Trophoblast cell (in vitro differentiated cells and primary cell): ENCODE data around the gene NCOA4.
"Not testable (repeated sequence)": the region's sequence is repeated elsewhere in the genome, so short reads cannot be mapped to it uniquely, and the experiment has no call there.

Experiments used
- DNase-seq, 2 donors: peaks; one replicate each; pipeline ENCODE4 v3.0.0-alpha.2; 2016
- H2AFZ ChIP-seq: 2 replicates; pipeline ENCODE4 v1.6.1; 2013; ENCODE audit warnings: low read length, moderate library complexity, mild to moderate bottlenecking; ENCODE audit not compliant: insufficient read depth, poor library complexity
- H2AK5ac ChIP-seq: 2 replicates; pipeline ENCODE4 v1.6.1; 2013; ENCODE audit warnings: mild to moderate bottlenecking, low read length
- H2BK120ac ChIP-seq: 2 replicates; pipeline ENCODE4 v1.6.1; 2013; ENCODE audit warnings: low read length, mild to moderate bottlenecking, moderate library complexity; ENCODE audit not compliant: insufficient read depth, poor library complexity
- H2BK12ac ChIP-seq: 2 replicates; pipeline ENCODE4 v1.6.1; 2013; ENCODE audit warnings: mild to moderate bottlenecking, low read length, moderate library complexity
- H2BK5ac ChIP-seq: 2 replicates; pipeline ENCODE4 v1.6.1; 2013; ENCODE audit warnings: low read length, low read depth, moderate library complexity, mild to moderate bottlenecking; ENCODE audit not compliant: poor library complexity
- H3K14ac ChIP-seq: 2 replicates; pipeline ENCODE4 v1.6.1; 2013; ENCODE audit warnings: mild to moderate bottlenecking, low read length
- H3K18ac ChIP-seq: 2 replicates; pipeline ENCODE4 v1.6.1; 2013; ENCODE audit warnings: mild to moderate bottlenecking, low read length
- H3K23ac ChIP-seq: 2 replicates; pipeline ENCODE4 v1.6.1; 2013; ENCODE audit warnings: low read length
- H3K27ac ChIP-seq: 2 replicates; pipeline ENCODE4 v1.5.1; 2013; ENCODE audit warnings: low read depth, mild to moderate bottlenecking, inconsistent platforms, low read length, moderate library complexity
- H3K27me3 ChIP-seq: 2 replicates; pipeline ENCODE4 v1.6.1; 2013; ENCODE audit warnings: inconsistent platforms, mild to moderate bottlenecking, low read length, moderate library complexity; ENCODE audit not compliant: insufficient read depth
- H3K36me3 ChIP-seq, 2 experiments: 1 replicate in 1 of 2; 2 replicates in 1 of 2; pipeline ENCODE4 v1.6.1; 2013; ENCODE audit warnings: low read length in 2 of 2, mild to moderate bottlenecking in 2 of 2, moderate library complexity in 1 of 2; ENCODE audit not compliant: insufficient read depth in 2 of 2, control insufficient read depth in 1 of 2
- H3K4ac ChIP-seq: 2 replicates; pipeline ENCODE4 v1.6.1; 2013; ENCODE audit warnings: low read depth, mild to moderate bottlenecking, low read length, moderate library complexity
- H3K4me1 ChIP-seq, 2 experiments: 1 replicate in 1 of 2; 2 replicates in 1 of 2; pipeline ENCODE4 v1.6.1; 2013; ENCODE audit warnings: low read length in 2 of 2, mild to moderate bottlenecking in 2 of 2, moderate library complexity in 1 of 2; ENCODE audit not compliant: insufficient read depth in 2 of 2, control insufficient read depth in 1 of 2
- H3K4me2 ChIP-seq: 2 replicates; pipeline ENCODE4 v1.6.1; 2013; ENCODE audit warnings: inconsistent platforms, mild to moderate bottlenecking, low read length, moderate library complexity
- H3K4me3 ChIP-seq: 2 replicates; pipeline ENCODE4 v1.5.1; 2013; ENCODE audit warnings: mild to moderate bottlenecking, low read depth, low read length, inconsistent platforms
- H3K79me1 ChIP-seq: one replicate; pipeline ENCODE4 v1.6.1; 2013; ENCODE audit warnings: low read length
- H3K79me2 ChIP-seq: 2 replicates; pipeline ENCODE4 v1.6.1; 2013; ENCODE audit warnings: low read length, mild to moderate bottlenecking; ENCODE audit not compliant: control insufficient read depth, insufficient read depth, poor library complexity
- H3K9ac ChIP-seq: 2 replicates; pipeline ENCODE4 v1.6.1; 2013; ENCODE audit warnings: mild to moderate bottlenecking, low read length
- H3K9me3 ChIP-seq: 2 replicates; pipeline ENCODE4 v1.6.1; 2013; ENCODE audit warnings: low read depth, mild to moderate bottlenecking, control low read depth, inconsistent platforms, low read length; ENCODE audit not compliant: insufficient read depth
- H4K12ac ChIP-seq: 2 replicates; pipeline ENCODE4 v1.6.1; 2013; ENCODE audit warnings: low read depth, mild to moderate bottlenecking, low read length, moderate library complexity
- H4K8ac ChIP-seq: 2 replicates; pipeline ENCODE4 v1.6.1; 2013; ENCODE audit warnings: low read depth, mild to moderate bottlenecking, low read length, moderate library complexity
- H4K91ac ChIP-seq: one replicate; pipeline ENCODE4 v1.6.1; 2013; ENCODE audit warnings: low read depth, mild to moderate bottlenecking, low read length, moderate library complexity
- WGBS: extraction: QIAGEN DNeasy Blood & Tissue Kit; methylation state at CpG from one replicate; pipeline ENCODE4 v1.1.7; 2013; ENCODE audit warnings: missing lambda C conversion rate; ENCODE audit not compliant: insufficient read length, insufficient coverage; ENCODE audit errors: extremely low coverage; 5-methylcytosine and 5-hydroxymethylcytosine counted together

The NCOA4 gene

GRCh38 chr10:46000538-46000937 is 29.9 kb downstream of the NCOA4 start:
- H3K36me3 ChIP-seq, result peaks cover 22 to 30% of the 10 kb centered on the region in 2 experiments
- no peak for DNase-seq
- H3K27ac ChIP-seq, result no peak overlapping the region
- H2BK5ac ChIP-seq, result no peak overlapping the region
- H3K4me2 ChIP-seq, result no peak overlapping the region
- no peaks in the 10 kb centered on the region for H3K4me1 ChIP-seq
- no peak overlapping the region for H2BK120ac ChIP-seq
- H3K27me3 ChIP-seq, result no peaks in the 10 kb centered on the region
- H2AK5ac ChIP-seq, result no peak overlapping the region
- no peak overlapping the region for H4K8ac ChIP-seq
- no peaks in the 10 kb centered on the region for H3K9me3 ChIP-seq
- H3K18ac ChIP-seq, result no peak overlapping the region
- no peak overlapping the region for H3K4me3 ChIP-seq
- WGBS, result no CpG with 5 or more reads among the region's 1 CpG
- no peaks in the 10 kb centered on the region for H3K79me1 ChIP-seq
- no peak overlapping the region for H3K9ac ChIP-seq
- H4K91ac ChIP-seq, result no peak overlapping the region
- H2BK12ac ChIP-seq, result no peak overlapping the region
- H2AFZ ChIP-seq, result no peak overlapping the region
- no peak overlapping the region for H3K4ac ChIP-seq
- H4K12ac ChIP-seq, result no peak overlapping the region
- no peaks in the 10 kb centered on the region for H3K79me2 ChIP-seq
- H3K23ac ChIP-seq, result no peak overlapping the region
- no peak overlapping the region for H3K14ac ChIP-seq

GRCh38 chr10:45999955-46000354 is 30.5 kb downstream of the NCOA4 start:
- not testable (repeated sequence) for H4K12ac ChIP-seq, H3K14ac ChIP-seq, H3K18ac ChIP-seq, H4K8ac ChIP-seq, H3K4ac ChIP-seq, H3K4me1 ChIP-seq, H2AK5ac ChIP-seq, H2AFZ ChIP-seq, H3K9ac ChIP-seq, H3K23ac ChIP-seq, H4K91ac ChIP-seq, H3K4me2 ChIP-seq, H2BK120ac ChIP-seq, H2BK5ac ChIP-seq, DNase-seq, H3K79me2 ChIP-seq, H3K9me3 ChIP-seq, H3K27ac ChIP-seq, H2BK12ac ChIP-seq, H3K79me1 ChIP-seq, H3K4me3 ChIP-seq, H3K27me3 ChIP-seq
- WGBS, result no CpG with 5 or more reads among the region's 5 CpGs
- H3K36me3 ChIP-seq, result peaks cover 22 to 28% of the 10 kb centered on the region in 2 experiments

GRCh38 chr10:45997994-45998763 is 32.2 kb downstream of the NCOA4 start:
- Histone ChIP-seq H3K36me3 (peaks cover 16 to 20% of the 10 kb centered on the region in 2 experiments), H3K4me2 (no peak overlapping the region), H4K8ac (no peak overlapping the region), H2AK5ac (no peak overlapping the region), H3K18ac (no peak overlapping the region), H3K4ac (no peak overlapping the region), H3K14ac (no peak overlapping the region), H3K9ac (no peak overlapping the region), H3K79me2 (no peaks in the 10 kb centered on the region), H2BK5ac (no peak overlapping the region), H3K9me3 (no peaks in the 10 kb centered on the region), H2BK12ac (no peak overlapping the region), H3K4me1 (no peaks in the 10 kb centered on the region), H3K4me3 (no peak overlapping the region), H3K27ac (no peak overlapping the region), H2BK120ac (no peak overlapping the region), H3K79me1 (no peaks in the 10 kb centered on the region), H2AFZ (no peak overlapping the region), H4K12ac (no peak overlapping the region), H3K27me3 (no peaks in the 10 kb centered on the region), H4K91ac (no peak overlapping the region), H3K23ac (no peak overlapping the region)
- no peak for DNase-seq
- WGBS, result no CpG with 5 or more reads among the region's 5 CpGs

GRCh38 chr10:45997557-45997956 is 32.9 kb downstream of the NCOA4 start:
- H2BK5ac ChIP-seq, result no peak overlapping the region
- no peak overlapping the region for H3K4me2 ChIP-seq
- no peak overlapping the region for H2BK12ac ChIP-seq
- H4K8ac ChIP-seq, result no peak overlapping the region
- H3K23ac ChIP-seq, result no peak overlapping the region
- no peak overlapping the region for H4K12ac ChIP-seq
- H3K18ac ChIP-seq, result no peak overlapping the region
- H3K27me3 ChIP-seq, result no peaks in the 10 kb centered on the region
- no peak overlapping the region for H3K4ac ChIP-seq
- no peaks in the 10 kb centered on the region for H3K9me3 ChIP-seq
- no peak overlapping the region for H3K9ac ChIP-seq
- H2AK5ac ChIP-seq, result no peak overlapping the region
- H3K4me3 ChIP-seq, result no peak overlapping the region
- no peak overlapping the region for H2BK120ac ChIP-seq
- H3K79me2 ChIP-seq, result no peaks in the 10 kb centered on the region
- DNase-seq, result no peak
- peaks cover 13 to 16% of the 10 kb centered on the region in 2 experiments for H3K36me3 ChIP-seq
- H3K4me1 ChIP-seq, result no peaks in the 10 kb centered on the region
- no peak overlapping the region for H3K27ac ChIP-seq
- no peak overlapping the region for H4K91ac ChIP-seq
- whole genome bisulfite sequencing, result no CpG with 5 or more reads among the region's 4 CpGs
- no peaks in the 10 kb centered on the region for H3K79me1 ChIP-seq
- H3K14ac ChIP-seq, result no peak overlapping the region
- no peak overlapping the region for H2AFZ ChIP-seq
